NCI-H2171 (cell line): ENCODE results near the gene ZNF786.
"Not testable (repeated sequence)": the region's sequence is repeated elsewhere in the genome, so short reads cannot be mapped to it uniquely, and the experiment has no call there.

Experiments
- DNase-seq: peaks from one replicate; lab custom pipeline; 2025; lab: John Stamatoyannopoulos, UW

ZNF786 gene

GRCh38 chr7:149030439-149030838 lies 60.1 kb downstream of the ZNF786 start:
- DNase-seq = not testable (repeated sequence)

GRCh38 chr7:149028346-149029109 lies 62.0 kb downstream of the ZNF786 start, which contains the start of gene PDIA4:
Gene PDIA4, minus strand, starts transcription at chr7:149028505. Its CDS starts 97 bp downstream, at chr7:149028408.
- DNase-seq = peak; percentile 99

GRCh38 chr7:149027611-149028345 lies 62.7 kb downstream of the ZNF786 start:
- no peak for DNase-seq

GRCh38 chr7:149027055-149027454 lies 63.5 kb downstream of the ZNF786 start:
- no peak for DNase-seq

GRCh38 chr7:149023662-149024061 lies 66.9 kb downstream of the ZNF786 start:
- no peak for DNase-seq

GRCh38 chr7:149022756-149023360 lies 67.7 kb downstream of the ZNF786 start:
- no peak for DNase-seq

GRCh38 chr7:149021725-149022062 lies 68.8 kb downstream of the ZNF786 start:
- DNase-seq = no peak

- DNase-seq = no peak
Measured at GRCh38 chr7:149020483-149020882, 70.0 kb downstream of the ZNF786 start.
